ENCODE measurements around the gene UQCC2.

GRCh38 chr6:33659986-33660385, 51.5 kb downstream of the UQCC2 start:
- no peak for TF ChIP-seq POLR2A (IDR thresholded peaks at IDR 0.05)
- TF ChIP-seq CTCF (IDR thresholded peaks at IDR 0.05), result no peak

Data from testis (tissue), 2 donors.